GM23338 (cell line): ENCODE results near the gene OR5M11.

Experiments
- CREB1 ChIP-seq: fragments of 250-450 bp; sonication (Bioruptor Pico); IDR thresholded peaks from 2 replicates; pipeline ENCODE4 v1.5.0; 2020; ENCODE audit warnings: low read depth, mild to moderate bottlenecking, moderate library complexity
- CTCF ChIP-seq, 2 experiments: fragments of 200-600 bp in 1 of 2; sonication (generic) in 1 of 2; conservative IDR thresholded peaks; 2 replicates each; pipeline versions ENCODE4 v1.5.1 to v1.6.1; 2016 to 2017; ENCODE audit warnings: antibody characterized with exemption in 2 of 2, low read depth in 2 of 2, mild to moderate bottlenecking in 2 of 2, moderate library complexity in 1 of 2
- JUNB ChIP-seq: IDR thresholded peaks from one replicate; pipeline ENCODE4 v1.6.1; 2016; ENCODE audit warnings: antibody characterized with exemption; ENCODE audit not compliant: unreplicated experiment
- POLR2AphosphoS5 ChIP-seq: IDR thresholded peaks from 2 replicates; pipeline ENCODE4 v1.6.1; 2016; ENCODE audit warnings: antibody characterized with exemption, low read depth
- REST ChIP-seq: IDR thresholded peaks from one replicate; pipeline ENCODE4 v1.6.1; 2018; ENCODE audit warnings: antibody characterized with exemption; ENCODE audit not compliant: unreplicated experiment
- STAT1 ChIP-seq: IDR thresholded peaks from one replicate; pipeline ENCODE4 v1.6.1; 2016; ENCODE audit warnings: antibody characterized with exemption; ENCODE audit not compliant: unreplicated experiment
- ZNF462 ChIP-seq: fragments of 250-450 bp; sonication (Bioruptor Pico); IDR thresholded peaks from 2 replicates; pipeline ENCODE4 v1.5.0; 2020; ENCODE audit warnings: mild to moderate bottlenecking, moderate library complexity

- no peak for TF ChIP-seq ZNF462 (CRISPR knock-in tag)
- TF ChIP-seq CTCF (conservative IDR thresholded peaks at IDR 0.05; ENCODE audit: low read depth in 2 of 2), result no peak
- TF ChIP-seq POLR2AphosphoS5, result no peak
- TF ChIP-seq REST, result no peak
- TF ChIP-seq STAT1, result no peak
- TF ChIP-seq CREB1, result no peak
- no peak for TF ChIP-seq JUNB
Observed at GRCh38 chr11:56543739-56544138, 682 bp upstream of the OR5M11 start.
